GM23338 (cell line): ENCODE data around the gene PNPLA7. TPM values are rescaled to one million over a fixed set of nuclear protein-coding genes. Genes with fewer than 3 reads are reported as not detected.
"Not testable (repeated sequence)": the region's sequence is repeated elsewhere in the genome, so short reads cannot be mapped to it uniquely, and the experiment has no call there.

Experiments
- ATAC-seq: fragments of 200-7000 bp; cut with Tn5 transposase; 3 replicates; pipeline ENCODE4 v1.9.1; 2020
- DNase-seq: peaks from one replicate; pipeline ENCODE4 v3.0.0-alpha.2; 2015; ENCODE audit warnings: low spot score
- H2AFZ ChIP-seq: fragments of 200-600 bp; sonication (generic); 2 replicates; pipeline ENCODE4 v1.8.0; 2016; ENCODE audit warnings: antibody characterized with exemption, mild to moderate bottlenecking, moderate library complexity
- H3F3A ChIP-seq: fragments of 200-600 bp; sonication (generic); replicated peaks from 2 replicates; pipeline ENCODE4 v1.8.0; 2017; ENCODE audit warnings: antibody characterized with exemption, mixed run types, low read depth
- H3K27ac ChIP-seq: fragments of 200-600 bp; sonication (generic); 2 replicates; pipeline ENCODE4 v1.6.1; 2016; ENCODE audit warnings: low read depth
- H3K27me3 ChIP-seq: fragments of 200-600 bp; sonication (generic); 2 replicates; pipeline ENCODE4 v1.8.0; 2016; ENCODE audit warnings: mild to moderate bottlenecking, mixed run types, moderate library complexity; ENCODE audit not compliant: insufficient read depth
- H3K36me3 ChIP-seq: fragments of 200-600 bp; sonication (generic); 2 replicates; pipeline ENCODE4 v1.8.0; 2016; ENCODE audit warnings: mild to moderate bottlenecking; ENCODE audit not compliant: insufficient read depth
- H3K4me1 ChIP-seq: fragments of 200-600 bp; sonication (generic); 2 replicates; pipeline ENCODE4 v1.8.0; 2016; ENCODE audit warnings: mild to moderate bottlenecking, moderate library complexity; ENCODE audit not compliant: insufficient read depth
- H3K4me2 ChIP-seq: fragments of 200-600 bp; sonication (generic); 2 replicates; pipeline ENCODE4 v1.7.1; 2017; ENCODE audit warnings: mixed run types
- H3K4me3 ChIP-seq: fragments of 200-600 bp; sonication (generic); 2 replicates; pipeline ENCODE4 v1.6.1; 2016; ENCODE audit warnings: mixed run types
- H3K79me2 ChIP-seq: fragments of 200-600 bp; sonication (generic); replicated peaks from 2 replicates; pipeline ENCODE4 v1.8.0; 2017; ENCODE audit warnings: mild to moderate bottlenecking; ENCODE audit not compliant: insufficient read depth
- H3K9me2 ChIP-seq: fragments of 200-600 bp; sonication (generic); 2 replicates; pipeline ENCODE4 v1.8.0; 2017; ENCODE audit not compliant: insufficient read depth
- H4K20me1 ChIP-seq: fragments of 200-600 bp; sonication (generic); replicated peaks from 2 replicates; pipeline ENCODE4 v1.8.0; 2017; ENCODE audit warnings: mild to moderate bottlenecking; ENCODE audit not compliant: insufficient read depth
- H3K27ac Mint-ChIP-seq: 2 replicates; pipeline ENCODE4 v1.8.0; 2020; ENCODE audit warnings: inconsistent platforms, mild to moderate bottlenecking, moderate library complexity, mixed read lengths
- H3K27me3 Mint-ChIP-seq: 3 replicates; pipeline ENCODE4 v1.8.0; 2022; ENCODE audit warnings: low read depth, mild to moderate bottlenecking, moderate library complexity, mixed read lengths, inconsistent platforms; ENCODE audit not compliant: insufficient read depth, poor library complexity
- H3K36me3 Mint-ChIP-seq: 3 replicates; pipeline ENCODE4 v1.8.0; 2021; ENCODE audit warnings: low read depth, mild to moderate bottlenecking, inconsistent platforms, moderate library complexity, mixed read lengths
- H3K4me1 Mint-ChIP-seq: 3 replicates; pipeline ENCODE4 v1.8.0; 2020; ENCODE audit warnings: mild to moderate bottlenecking, inconsistent platforms, mixed read lengths
- H3K4me3 Mint-ChIP-seq: 3 replicates; pipeline ENCODE4 v1.8.0; 2021; ENCODE audit warnings: moderate library complexity, mild to moderate bottlenecking, inconsistent platforms, mixed read lengths
- H3K9me3 Mint-ChIP-seq: 3 replicates; pipeline ENCODE4 v1.8.0; 2020; ENCODE audit warnings: moderate library complexity, mild to moderate bottlenecking, inconsistent platforms, mixed read lengths
- CREB1 ChIP-seq: fragments of 250-450 bp; sonication (Bioruptor Pico); IDR thresholded peaks from 2 replicates; pipeline ENCODE4 v1.5.0; 2020; ENCODE audit warnings: low read depth, mild to moderate bottlenecking, moderate library complexity
- POLR2AphosphoS5 ChIP-seq: IDR thresholded peaks from 2 replicates; pipeline ENCODE4 v1.6.1; 2016; ENCODE audit warnings: antibody characterized with exemption, low read depth
- ZNF331 ChIP-seq: fragments of 250-450 bp; sonication (Bioruptor Pico); IDR thresholded peaks from 2 replicates; pipeline ENCODE4 v1.5.0; 2020; ENCODE audit warnings: low read depth, mild to moderate bottlenecking, moderate library complexity
- polyA plus RNA-seq: library from polyadenylated mRNA; unstranded; fragments of >200 nt; fragmentation: Nextera tagmentation; extraction: Ambion mirVana; gene quantifications from 2 replicates; pipeline ENCODE4 v1.2.1, GENCODE V29; 2016
- total RNA-seq: library from RNA; depleted of rRNA; stranded (reverse); fragments of >200 nt; shearing (Covaris generic); gene quantifications from 2 replicates; pipeline ENCODE4 v1.2.3, GENCODE V29; 2014
- TF ChIP-seq, protein P1 (sequence below): IDR thresholded peaks from 2 replicates; pipeline ENCODE4 v1.6.1; 2016; ENCODE audit warnings: antibody characterized with exemption
- TF ChIP-seq, protein P2 (sequence below), 2 experiments: fragments of 200-600 bp in 1 of 2; sonication (generic) in 1 of 2; conservative IDR thresholded peaks; 2 replicates each; pipeline versions ENCODE4 v1.5.1 to v1.6.1; 2016 to 2017; ENCODE audit warnings: antibody characterized with exemption in 2 of 2, low read depth in 2 of 2, mild to moderate bottlenecking in 2 of 2, moderate library complexity in 1 of 2

The PNPLA7 gene
- total and polyA plus RNA-seq, 2 experiments from 2014 or later: 0.45 to 0.80 TPM

DNA sequence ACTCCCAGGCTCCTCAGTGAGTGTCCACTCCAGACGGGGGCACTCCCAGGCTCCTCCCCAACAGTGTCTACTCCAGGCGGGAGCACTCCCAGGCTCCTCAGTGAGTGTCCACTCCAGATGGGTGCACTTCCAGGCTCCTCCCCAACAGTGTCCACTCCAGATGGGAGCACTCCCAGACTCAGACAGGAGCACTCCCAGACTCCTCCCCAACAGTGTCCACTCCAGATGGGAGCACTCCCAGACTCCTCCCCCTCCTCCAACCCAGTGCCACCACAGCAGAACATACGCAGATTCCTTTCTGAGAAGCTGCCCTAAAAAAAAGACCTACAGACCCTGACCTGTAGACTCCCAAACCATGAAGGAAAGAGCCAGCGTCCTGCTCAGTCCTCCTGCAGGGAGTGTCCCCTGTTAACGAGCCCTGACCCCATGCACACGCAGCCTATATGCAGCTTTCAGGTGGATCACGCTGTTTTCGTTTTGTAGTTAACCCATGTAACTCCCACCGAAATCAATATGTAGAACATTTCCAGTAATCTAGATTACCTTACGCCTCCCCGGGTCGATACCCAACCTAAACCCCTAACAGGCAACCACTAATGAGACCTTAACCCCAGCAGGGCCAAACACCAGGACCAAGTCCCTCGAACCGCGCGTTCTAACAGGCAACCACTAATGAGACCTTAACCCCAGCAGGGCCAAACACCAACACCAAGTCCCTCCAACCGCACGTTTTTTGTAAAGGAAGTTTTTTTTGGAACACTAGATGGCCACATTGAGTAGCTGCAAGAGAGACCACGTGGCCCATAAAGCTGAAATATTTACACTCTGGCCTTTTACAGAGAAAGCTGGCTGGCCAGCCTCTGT is 15.7 kb downstream of the PNPLA7 start:
- DNase-seq (peak; percentile 84), ATAC-seq (peak; percentile 88)
- Mint-ChIP-seq H3K4me1 (no peaks in the 10 kb centered on the region; the same call in 2 of the 3 replicates), H3K9me3 (peaks cover 22% of the 10 kb centered on the region), H3K27ac (no peak overlapping the region), H3K27me3 (peaks cover 10% of the 10 kb centered on the region), H3K4me3 (no peak overlapping the region), H3K36me3 (peaks cover 8% of the 10 kb centered on the region; the same call in 2 of the 3 replicates)
- Histone ChIP-seq H3K4me1 (no peaks in the 10 kb centered on the region), H2AFZ (peak overlapping the region; percentile 85), H3K27me3 (no peaks in the 10 kb centered on the region), H3K36me3 (no peaks in the 10 kb centered on the region; the same call in 1 of the 2 replicates), H4K20me1 (no peaks in the 10 kb centered on the region), H3F3A (0 out of 2 replicates have a peak, but pooled peaks cover 5% of the 10 kb centered on the region), H3K4me3 (no peak overlapping the region), H3K27ac (no peak overlapping the region), H3K9me2 (no peaks in the 10 kb centered on the region), H3K79me2 (no peaks in the 10 kb centered on the region), H3K4me2 (no peak overlapping the region)
- TF ChIP-seq, protein P1, sequence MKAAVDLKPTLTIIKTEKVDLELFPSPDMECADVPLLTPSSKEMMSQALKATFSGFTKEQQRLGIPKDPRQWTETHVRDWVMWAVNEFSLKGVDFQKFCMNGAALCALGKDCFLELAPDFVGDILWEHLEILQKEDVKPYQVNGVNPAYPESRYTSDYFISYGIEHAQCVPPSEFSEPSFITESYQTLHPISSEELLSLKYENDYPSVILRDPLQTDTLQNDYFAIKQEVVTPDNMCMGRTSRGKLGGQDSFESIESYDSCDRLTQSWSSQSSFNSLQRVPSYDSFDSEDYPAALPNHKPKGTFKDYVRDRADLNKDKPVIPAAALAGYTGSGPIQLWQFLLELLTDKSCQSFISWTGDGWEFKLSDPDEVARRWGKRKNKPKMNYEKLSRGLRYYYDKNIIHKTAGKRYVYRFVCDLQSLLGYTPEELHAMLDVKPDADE: no peak
- TF ChIP-seq, protein P2, sequence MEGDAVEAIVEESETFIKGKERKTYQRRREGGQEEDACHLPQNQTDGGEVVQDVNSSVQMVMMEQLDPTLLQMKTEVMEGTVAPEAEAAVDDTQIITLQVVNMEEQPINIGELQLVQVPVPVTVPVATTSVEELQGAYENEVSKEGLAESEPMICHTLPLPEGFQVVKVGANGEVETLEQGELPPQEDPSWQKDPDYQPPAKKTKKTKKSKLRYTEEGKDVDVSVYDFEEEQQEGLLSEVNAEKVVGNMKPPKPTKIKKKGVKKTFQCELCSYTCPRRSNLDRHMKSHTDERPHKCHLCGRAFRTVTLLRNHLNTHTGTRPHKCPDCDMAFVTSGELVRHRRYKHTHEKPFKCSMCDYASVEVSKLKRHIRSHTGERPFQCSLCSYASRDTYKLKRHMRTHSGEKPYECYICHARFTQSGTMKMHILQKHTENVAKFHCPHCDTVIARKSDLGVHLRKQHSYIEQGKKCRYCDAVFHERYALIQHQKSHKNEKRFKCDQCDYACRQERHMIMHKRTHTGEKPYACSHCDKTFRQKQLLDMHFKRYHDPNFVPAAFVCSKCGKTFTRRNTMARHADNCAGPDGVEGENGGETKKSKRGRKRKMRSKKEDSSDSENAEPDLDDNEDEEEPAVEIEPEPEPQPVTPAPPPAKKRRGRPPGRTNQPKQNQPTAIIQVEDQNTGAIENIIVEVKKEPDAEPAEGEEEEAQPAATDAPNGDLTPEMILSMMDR (conservative IDR thresholded peaks at IDR 0.05; ENCODE audit: low read depth in 2 of 2): peak; percentile 65 to 66
- TF ChIP-seq CREB1 (CRISPR knock-in tag): no peak
- TF ChIP-seq ZNF331: no peak
- no peak for TF ChIP-seq POLR2AphosphoS5

DNA sequence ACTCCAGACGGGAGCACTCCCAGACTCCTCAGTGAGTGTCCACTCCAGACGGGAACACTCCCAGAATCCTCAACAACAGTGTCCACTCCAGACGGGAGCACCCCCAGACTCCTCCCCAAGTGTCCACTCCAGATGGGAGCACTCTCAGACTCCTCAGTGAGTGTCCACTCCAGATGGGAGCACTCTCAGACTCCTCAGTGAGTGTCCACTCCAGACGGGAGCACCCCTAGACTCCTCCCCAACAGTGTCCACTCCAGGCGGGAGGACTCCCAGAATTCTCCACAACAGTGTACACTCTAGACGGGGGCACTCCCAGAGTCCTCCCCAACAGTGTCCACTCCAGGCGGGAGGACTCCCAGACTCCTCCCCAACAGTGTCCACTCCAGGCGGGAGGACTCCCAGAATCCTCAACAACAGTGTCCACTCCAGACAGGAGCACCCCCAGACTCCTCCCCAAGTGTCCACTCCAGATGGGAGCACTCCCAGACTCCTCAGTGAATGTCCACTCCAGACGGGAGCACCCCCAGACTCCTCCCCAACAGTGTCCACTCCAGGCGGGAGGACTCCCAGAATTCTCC is 17.2 kb downstream of the PNPLA7 start:
- not testable (repeated sequence) for H3K4me1 Mint-ChIP-seq, DNase-seq, H3K4me3 Mint-ChIP-seq

More for the DNA sequence above, 17.2 kb downstream of the PNPLA7 start:
- H3K27ac ChIP-seq, H3K27me3 ChIP-seq, H3K9me2 ChIP-seq, H3K4me1 ChIP-seq, H3K36me3 Mint-ChIP-seq, H3F3A ChIP-seq, H4K20me1 ChIP-seq, ATAC-seq, H3K4me3 ChIP-seq, H3K27ac Mint-ChIP-seq, H3K4me2 ChIP-seq, H3K79me2 ChIP-seq, H2AFZ ChIP-seq, H3K36me3 ChIP-seq: not testable (repeated sequence)
- Mint-ChIP-seq H3K9me3 (peaks cover 22% of the 10 kb centered on the region), H3K27me3 (peaks cover 11% of the 10 kb centered on the region)
